BLaER1 treated with 17β-estradiol and CSF1 and Interleukin-3, amounts not matched to agents 10 nM and 100 nM (cell line): ENCODE data around the gene C2.
A peak's percentile ranks its signal among the peaks of the same experiment; 100 is the strongest.

Experiments used
- H3K27ac ChIP-seq, 11 experiments: shearing (Covaris generic); formaldehyde crosslinking; 2 replicates each; pipeline ENCODE4 v1.8.1; 2022
- H3K27me3 ChIP-seq, 11 experiments: shearing (Covaris generic); formaldehyde crosslinking; 2 replicates each; pipeline ENCODE4 v1.8.1; 2022
- H3K36me3 ChIP-seq, 11 experiments: shearing (Covaris generic); formaldehyde crosslinking; 2 replicates each; pipeline ENCODE4 v1.8.1; 2022
- H3K4me1 ChIP-seq, 10 experiments: shearing (Covaris generic); formaldehyde crosslinking; 2 replicates each; pipeline ENCODE4 v1.8.1; 2022
- H3K4me2 ChIP-seq, 11 experiments: shearing (Covaris generic); formaldehyde crosslinking; 2 replicates each; pipeline ENCODE4 v1.8.1; 2022
- H3K4me3 ChIP-seq, 10 experiments: shearing (Covaris generic); formaldehyde crosslinking; 2 replicates each; pipeline ENCODE4 v1.8.1; 2022
- H3K9ac ChIP-seq, 11 experiments: shearing (Covaris generic); formaldehyde crosslinking; 2 replicates each; pipeline ENCODE4 v1.8.1; 2022
- H3K9me3 ChIP-seq, 11 experiments: shearing (Covaris generic); formaldehyde crosslinking; replicated peaks in 1 of 11; 2 replicates each; pipeline ENCODE4 v1.8.1; 2022
- H4K20me1 ChIP-seq, 11 experiments: shearing (Covaris generic); formaldehyde crosslinking; 2 replicates each; pipeline ENCODE4 v1.8.1; 2022
- Cebpa-rat ChIP-seq, 11 experiments: shearing (Covaris generic); IDR thresholded peaks; 2 replicates each; pipeline ENCODE4 v1.8.1; 2022

The C2 gene

GRCh38 chr6:31911826-31912585 is 15.5 kb upstream of the C2 start:
- H3K36me3 ChIP-seq = no peaks in the 10 kb centered on the region
- H3K4me3 ChIP-seq = no peak overlapping the region
- no peak for TF ChIP-seq Cebpa-rat (IDR thresholded peaks at IDR 0.05)
- peak overlapping the region in 5 of 11 experiments; percentile 58 to 78 (median 76); a peak in 9 of 22 replicates for H3K4me2 ChIP-seq
- peak overlapping the region in 2 of 11 experiments; percentile 66 to 70; a peak in 5 of 22 replicates for H3K27ac ChIP-seq
- no peaks in the 10 kb centered on the region for H3K9me3 ChIP-seq
- H3K9ac ChIP-seq = no peak overlapping the region
- H4K20me1 ChIP-seq = no peaks in the 10 kb centered on the region
- H3K4me1 ChIP-seq = peaks cover 0 to 56% (median 40%) of the 10 kb centered on the region in 10 experiments; a peak in 18 of 20 replicates
- no peaks in the 10 kb centered on the region for H3K27me3 ChIP-seq

DNA sequence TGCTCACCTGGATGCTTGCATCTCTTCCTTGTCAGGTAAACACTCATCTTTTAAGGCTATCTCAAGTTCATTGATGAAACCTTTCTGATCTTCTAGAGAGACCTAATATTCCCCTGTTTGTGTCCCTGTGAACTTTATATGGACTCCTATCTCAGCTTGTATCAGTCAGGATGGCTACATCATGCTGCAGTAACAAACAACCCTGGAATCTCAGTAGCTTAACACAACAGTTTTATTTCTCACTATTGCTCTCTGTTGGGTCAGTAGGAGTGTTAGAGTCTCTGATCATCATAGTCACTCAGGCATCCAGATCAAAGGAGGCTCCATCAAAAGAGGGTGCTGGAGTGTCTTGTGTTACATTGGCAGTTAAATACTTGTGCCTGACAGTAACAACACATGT is 12.2 kb upstream of the C2 start:
- H3K27me3 ChIP-seq = no peaks in the 10 kb centered on the region
- TF ChIP-seq Cebpa-rat (IDR thresholded peaks at IDR 0.05) = no peak
- no peaks in the 10 kb centered on the region for H4K20me1 ChIP-seq
- H3K36me3 ChIP-seq = no peaks in the 10 kb centered on the region
- H3K9ac ChIP-seq = no peak overlapping the region
- no peak overlapping the region for H3K4me3 ChIP-seq
- no peaks in the 10 kb centered on the region for H3K9me3 ChIP-seq
- no peak overlapping the region for H3K4me2 ChIP-seq
- peaks cover 0 to 33% (median 15%) of the 10 kb centered on the region in 10 experiments; a peak in 14 of 20 replicates for H3K4me1 ChIP-seq
- no peak overlapping the region for H3K27ac ChIP-seq

- TF ChIP-seq Cebpa-rat (IDR thresholded peaks at IDR 0.05) = no peak
- H4K20me1 ChIP-seq = no peaks in the 10 kb centered on the region
- no peaks in the 10 kb centered on the region for H3K27me3 ChIP-seq
Observed at GRCh38 chr6:31915756-31916155, 11.8 kb upstream of the C2 start.

GRCh38 chr6:31918069-31918720 is 9.3 kb upstream of the C2 start:
- H3K9ac ChIP-seq = no peak overlapping the region
- H3K4me1 ChIP-seq = peaks cover 0 to 26% (median 3%) of the 10 kb centered on the region in 10 experiments; a peak in 9 of 20 replicates
- H3K36me3 ChIP-seq = no peaks in the 10 kb centered on the region
- no peaks in the 10 kb centered on the region for H3K27me3 ChIP-seq
- no peak for TF ChIP-seq Cebpa-rat (IDR thresholded peaks at IDR 0.05)
- no peak overlapping the region for H3K27ac ChIP-seq
- H4K20me1 ChIP-seq = no peaks in the 10 kb centered on the region
- H3K9me3 ChIP-seq = no peaks in the 10 kb centered on the region
- H3K4me2 ChIP-seq = 0 out of 22 replicates have a peak overlapping the region, but pooled peaks of 2 of the 11 experiments have one; percentile 4 to 7
- H3K4me3 ChIP-seq = no peak overlapping the region

More at GRCh38 chr6:31915756-31916155, 11.8 kb upstream of the C2 start:
- Histone ChIP-seq H3K9me3 (no peaks in the 10 kb centered on the region), H3K4me2 (no peak overlapping the region), H3K27ac (no peak overlapping the region), H3K9ac (no peak overlapping the region), H3K4me3 (no peak overlapping the region), H3K36me3 (no peaks in the 10 kb centered on the region), H3K4me1 (peaks cover 0 to 33% (median 14%) of the 10 kb centered on the region in 10 experiments; a peak in 14 of 20 replicates)

DNA sequence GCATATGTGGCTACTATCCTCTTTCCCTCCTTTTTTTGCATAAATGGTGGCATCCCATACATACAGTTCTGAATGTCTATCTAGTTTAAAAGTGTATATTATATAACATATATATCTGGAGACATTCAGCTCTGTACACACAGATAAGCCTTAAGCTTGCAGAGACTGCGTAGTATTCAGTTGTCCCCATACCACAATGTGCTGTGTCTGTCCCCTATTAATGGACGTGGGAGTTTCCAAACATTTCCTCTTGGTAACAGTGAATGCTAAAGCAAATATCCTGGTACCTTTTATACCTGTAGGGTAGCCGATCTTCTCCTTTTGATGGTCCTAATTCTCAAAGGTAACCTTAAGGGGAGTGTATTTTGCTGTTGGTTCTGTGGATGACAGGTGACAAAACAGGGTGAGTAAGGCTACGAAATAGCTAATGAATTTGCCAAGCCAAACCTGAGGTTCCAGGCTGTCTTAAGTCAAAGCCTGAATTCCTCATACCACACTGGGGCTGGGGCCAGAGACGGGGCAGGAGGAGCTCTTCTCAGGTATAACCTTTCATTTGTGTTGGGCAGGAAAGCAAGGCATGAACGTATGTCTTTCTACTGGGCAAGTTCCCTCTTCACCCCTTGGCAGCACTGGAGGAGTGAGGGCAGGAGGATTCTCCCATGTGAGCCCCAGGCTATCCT is 7.8 kb upstream of the C2 start:
- Histone ChIP-seq H3K4me3 (no peak overlapping the region), H3K9me3 (no peaks in the 10 kb centered on the region), H4K20me1 (no peaks in the 10 kb centered on the region), H3K4me2 (peak overlapping the region in 3 of 11 experiments; percentile 41 to 60 (median 51); a peak in 4 of 22 replicates), H3K27me3 (no peaks in the 10 kb centered on the region), H3K36me3 (no peaks in the 10 kb centered on the region), H3K9ac (no peak overlapping the region), H3K4me1 (peaks cover 0 to 24% (median 3%) of the 10 kb centered on the region in 10 experiments; a peak in 9 of 20 replicates), H3K27ac (peak overlapping the region in 1 of 11 experiments; percentile 42; a peak in 1 of 22 replicates)
- TF ChIP-seq Cebpa-rat (IDR thresholded peaks at IDR 0.05) = no peak

GRCh38 chr6:31920811-31921210 is 6.7 kb upstream of the C2 start:
- Histone ChIP-seq H3K9ac (no peak overlapping the region), H3K4me2 (peak overlapping the region in 6 of 11 experiments; percentile 12 to 60 (median 40); a peak in 11 of 22 replicates), H3K4me3 (no peak overlapping the region), H3K27ac (peak overlapping the region in 3 of 11 experiments; percentile 39 to 42 (median 41); a peak in 6 of 22 replicates), H4K20me1 (no peaks in the 10 kb centered on the region), H3K27me3 (no peaks in the 10 kb centered on the region), H3K4me1 (peaks cover 0 to 24% (median 3%) of the 10 kb centered on the region in 10 experiments; a peak in 9 of 20 replicates), H3K9me3 (peaks cover 0 to 1% (median 0%) of the 10 kb centered on the region in 11 experiments; a peak in 1 of 22 replicates), H3K36me3 (no peaks in the 10 kb centered on the region)
- TF ChIP-seq Cebpa-rat (IDR thresholded peaks at IDR 0.05) = no peak

DNA sequence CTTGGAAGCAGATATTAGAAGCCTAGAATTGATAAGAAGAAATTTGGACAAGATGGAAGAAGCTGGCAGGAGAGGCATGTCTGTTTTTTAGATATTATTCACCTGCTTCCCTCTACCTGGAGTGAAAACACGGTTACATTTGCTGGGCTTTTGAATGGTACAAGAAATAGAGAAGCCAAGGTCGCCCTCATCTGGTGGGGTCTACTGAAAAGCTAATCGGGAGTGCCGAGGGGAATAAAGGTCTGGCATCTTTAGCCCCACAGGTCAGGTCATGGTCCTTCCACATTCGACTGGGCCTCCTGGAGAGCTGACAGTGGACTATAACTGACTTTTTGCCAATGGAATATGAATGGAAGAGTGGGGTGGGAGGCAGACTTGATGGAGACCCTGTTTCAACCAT is 4.6 kb upstream of the C2 start:
- no peak overlapping the region for H3K4me2 ChIP-seq
- no peak overlapping the region for H3K27ac ChIP-seq
- H4K20me1 ChIP-seq = no peaks in the 10 kb centered on the region
- no peak for TF ChIP-seq Cebpa-rat (IDR thresholded peaks at IDR 0.05)
- no peak overlapping the region for H3K9ac ChIP-seq
- H3K9me3 ChIP-seq = peaks cover 0 to 5% (median 0%) of the 10 kb centered on the region in 11 experiments; a peak in 3 of 22 replicates
- no peak overlapping the region for H3K4me3 ChIP-seq
- no peaks in the 10 kb centered on the region for H3K27me3 ChIP-seq
- no peaks in the 10 kb centered on the region for H3K36me3 ChIP-seq
- peaks cover 0 to 25% (median 3%) of the 10 kb centered on the region in 10 experiments; a peak in 9 of 20 replicates for H3K4me1 ChIP-seq

- TF ChIP-seq Cebpa-rat (IDR thresholded peaks at IDR 0.05) = no peak
- no peaks in the 10 kb centered on the region for H3K27me3 ChIP-seq
- H3K4me3 ChIP-seq = no peak overlapping the region
- H4K20me1 ChIP-seq = no peaks in the 10 kb centered on the region
- H3K9me3 ChIP-seq = peaks cover 0 to 5% (median 0%) of the 10 kb centered on the region in 11 experiments; a peak in 3 of 22 replicates
- H3K9ac ChIP-seq = no peak overlapping the region
- peaks cover 0 to 21% (median 3%) of the 10 kb centered on the region in 10 experiments; a peak in 9 of 20 replicates for H3K4me1 ChIP-seq
- peak overlapping the region in 2 of 11 experiments; percentile 14 to 24; a peak in 1 of 22 replicates for H3K4me2 ChIP-seq
- H3K27ac ChIP-seq = no peak overlapping the region
- H3K36me3 ChIP-seq = no peaks in the 10 kb centered on the region
Observed at GRCh38 chr6:31927863-31928671, 550 bp downstream of the C2 start.
